Non-pigmented ciliary epithelial cell (primary cell): Measurements from ENCODE around the gene AGBL5.

Experiments
- DNase-seq: peaks from one replicate; pipeline ENCODE4 v3.0.0-alpha.2; 2010; ENCODE audit warnings: low read depth

Gene AGBL5

GRCh38 chr2:27050996-27051901 is at the start of gene AGBL5:
Gene AGBL5 (plus strand): TSS chr2:27051668. CDS start chr2:27052959, 1,291 bp downstream.
- peak; percentile 70 for DNase-seq

GRCh38 chr2:27001950-27002349 is 49.5 kb upstream of the AGBL5 start:
- no peak for DNase-seq

GRCh38 chr2:27003007-27003406 is 48.5 kb upstream of the AGBL5 start:
- no peak for DNase-seq

GRCh38 chr2:27003857-27004256 is 47.6 kb upstream of the AGBL5 start:
- no peak for DNase-seq

GRCh38 chr2:27006602-27007415 is 44.7 kb upstream of the AGBL5 start:
- no peak for DNase-seq

- DNase-seq = no peak
Observed at GRCh38 chr2:27007416-27008374, 43.8 kb upstream of the AGBL5 start.

GRCh38 chr2:27008678-27009077 is 42.8 kb upstream of the AGBL5 start:
- no peak for DNase-seq

- DNase-seq = no peak
Observed at GRCh38 chr2:27009083-27009482, 42.4 kb upstream of the AGBL5 start.

- no peak for DNase-seq
Observed at GRCh38 chr2:27009716-27010115, 41.8 kb upstream of the AGBL5 start.

- no peak for DNase-seq
Observed at GRCh38 chr2:27010139-27010538, 41.3 kb upstream of the AGBL5 start.

- DNase-seq = no peak
Observed at GRCh38 chr2:27013738-27014137, 37.7 kb upstream of the AGBL5 start.

GRCh38 chr2:27014771-27015433 is 36.6 kb upstream of the AGBL5 start:
- no peak for DNase-seq

GRCh38 chr2:27016801-27017325 is 34.6 kb upstream of the AGBL5 start:
- DNase-seq = no peak

- no peak for DNase-seq
Observed at GRCh38 chr2:27018142-27018541, 33.3 kb upstream of the AGBL5 start.

GRCh38 chr2:27019459-27019858 is 32.0 kb upstream of the AGBL5 start:
- DNase-seq = no peak

- DNase-seq = no peak
Observed at GRCh38 chr2:27019931-27020855, 31.3 kb upstream of the AGBL5 start.

GRCh38 chr2:27021253-27022049 is 30.0 kb upstream of the AGBL5 start:
- no peak for DNase-seq

GRCh38 chr2:27023740-27024139 is 27.7 kb upstream of the AGBL5 start:
- no peak for DNase-seq

- no peak for DNase-seq
Observed at GRCh38 chr2:27024188-27024587, 27.3 kb upstream of the AGBL5 start.
